MM.1S (cell line): ENCODE measurements around the gene FNDC8.
"Not testable (repeated sequence)": the region's sequence is repeated elsewhere in the genome, so short reads cannot be mapped to it uniquely, and the experiment has no call there.

ENCODE experiments used
- DNase-seq: peaks from one replicate; pipeline ENCODE4 v3.0.0-alpha.2; 2015
- H2AFZ ChIP-seq: fragments of 300-600 bp; sonication (generic); 2 replicates; pipeline ENCODE4 v1.6.0; 2016; ENCODE audit warnings: antibody characterized with exemption, low read length
- H3F3A ChIP-seq: fragments of 300-600 bp; sonication (generic); 2 replicates; pipeline ENCODE4 v1.6.1; 2016; ENCODE audit warnings: mild to moderate bottlenecking, antibody characterized with exemption, low read length, moderate library complexity, mixed read lengths; ENCODE audit not compliant: insufficient read depth
- H3K27ac ChIP-seq: fragments of 300-600 bp; sonication (generic); 2 replicates; pipeline ENCODE4 v1.5.1; 2016; ENCODE audit warnings: mild to moderate bottlenecking, low read length
- H3K27me3 ChIP-seq: fragments of 300-600 bp; sonication (generic); replicated peaks from 2 replicates; pipeline ENCODE4 v1.6.0; 2016; ENCODE audit warnings: low read length; ENCODE audit not compliant: insufficient read depth
- H3K36me3 ChIP-seq: fragments of 300-600 bp; sonication (generic); replicated peaks from 2 replicates; pipeline ENCODE4 v1.6.1; 2016; ENCODE audit warnings: mild to moderate bottlenecking, low read length, mixed read lengths; ENCODE audit not compliant: insufficient read depth
- H3K4me1 ChIP-seq: fragments of 300-600 bp; sonication (generic); 2 replicates; pipeline ENCODE4 v1.6.1; 2016; ENCODE audit warnings: low read length, mixed read lengths
- H3K4me2 ChIP-seq: fragments of 300-600 bp; sonication (generic); 2 replicates; pipeline ENCODE4 v1.6.0; 2016; ENCODE audit warnings: low read depth, low read length
- H3K4me3 ChIP-seq: fragments of 300-600 bp; sonication (generic); 2 replicates; pipeline ENCODE4 v1.5.1; 2016; ENCODE audit warnings: low read length, mixed read lengths
- H3K79me2 ChIP-seq: fragments of 300-600 bp; sonication (generic); 2 replicates; pipeline ENCODE4 v1.6.1; 2016; ENCODE audit warnings: mixed run types, low read length, mixed read lengths
- H3K9ac ChIP-seq: fragments of 300-600 bp; sonication (generic); 2 replicates; pipeline ENCODE4 v1.6.1; 2016; ENCODE audit warnings: low read length, mixed read lengths
- H3K9me2 ChIP-seq: fragments of 300-600 bp; sonication (generic); replicated peaks from 2 replicates; pipeline ENCODE4 v1.6.1; 2016; ENCODE audit warnings: mild to moderate bottlenecking, low read length, mixed read lengths; ENCODE audit not compliant: insufficient read depth
- H3K9me3 ChIP-seq: fragments of 300-600 bp; sonication (generic); replicated peaks from 2 replicates; pipeline ENCODE4 v1.6.1; 2016; ENCODE audit warnings: mild to moderate bottlenecking, low read length, mixed read lengths; ENCODE audit not compliant: insufficient read depth
- H4K20me1 ChIP-seq: fragments of 300-600 bp; sonication (generic); 2 replicates; pipeline ENCODE4 v1.6.1; 2016; ENCODE audit warnings: mild to moderate bottlenecking, low read length, moderate library complexity, mixed read lengths; ENCODE audit not compliant: insufficient read depth
- CTCF ChIP-seq: fragments of 300-600 bp; sonication (generic); IDR thresholded peaks from 2 replicates; pipeline ENCODE4 v1.5.1; 2016; ENCODE audit warnings: antibody characterized with exemption, low read length, mixed read lengths
- EZH2 ChIP-seq: fragments of 300-600 bp; sonication (generic); optimal IDR thresholded peaks from 2 replicates; pipeline ENCODE3; 2017; ENCODE audit warnings: low read depth, mild to moderate bottlenecking, antibody characterized with exemption, low read length, mixed read lengths
- EZH2phosphoT487 ChIP-seq: fragments of 300-600 bp; sonication (generic); IDR thresholded peaks from 2 replicates; pipeline ENCODE4 v1.6.1; 2018; ENCODE audit warnings: antibody characterized with exemption, low read length

The FNDC8 gene

GRCh38 chr17:35169835-35170363, 48.5 kb downstream of the FNDC8 start:
- no peak overlapping the region for H3K4me3 ChIP-seq
- TF ChIP-seq CTCF, result no peak
- no peak for TF ChIP-seq EZH2
- no peak for TF ChIP-seq EZH2phosphoT487
- H2AFZ ChIP-seq, result no peak overlapping the region
- H3K9ac ChIP-seq, result no peak overlapping the region
- H3K4me1 ChIP-seq, result no peaks in the 10 kb centered on the region
- no peak overlapping the region for H3K27ac ChIP-seq
- no peaks in the 10 kb centered on the region for H3K9me3 ChIP-seq
- no peaks in the 10 kb centered on the region for H3K27me3 ChIP-seq
- no peaks in the 10 kb centered on the region for H3F3A ChIP-seq
- no peaks in the 10 kb centered on the region for H4K20me1 ChIP-seq
- H3K9me2 ChIP-seq, result no peaks in the 10 kb centered on the region
- H3K36me3 ChIP-seq, result no peaks in the 10 kb centered on the region
- no peak for DNase-seq
- no peaks in the 10 kb centered on the region for H3K79me2 ChIP-seq
- H3K4me2 ChIP-seq, result no peak overlapping the region

- H3K4me3 ChIP-seq, result no peak overlapping the region
Observed at GRCh38 chr17:35170968-35171771, 49.8 kb downstream of the FNDC8 start.

GRCh38 chr17:35171834-35172233, 50.4 kb downstream of the FNDC8 start:
- H2AFZ ChIP-seq, result no peak overlapping the region
- no peaks in the 10 kb centered on the region for H3F3A ChIP-seq
- TF ChIP-seq CTCF, result no peak
- H3K36me3 ChIP-seq, result no peaks in the 10 kb centered on the region
- no peak for DNase-seq
- H3K27ac ChIP-seq, result no peak overlapping the region
- no peaks in the 10 kb centered on the region for H3K9me2 ChIP-seq
- H3K4me3 ChIP-seq, result no peak overlapping the region
- no peaks in the 10 kb centered on the region for H3K79me2 ChIP-seq
- no peaks in the 10 kb centered on the region for H3K4me1 ChIP-seq
- no peak overlapping the region for H3K4me2 ChIP-seq
- H4K20me1 ChIP-seq, result no peaks in the 10 kb centered on the region
- H3K9ac ChIP-seq, result no peak overlapping the region
- H3K9me3 ChIP-seq, result no peaks in the 10 kb centered on the region
- no peaks in the 10 kb centered on the region for H3K27me3 ChIP-seq

More at GRCh38 chr17:35170968-35171771, 49.8 kb downstream of the FNDC8 start:
- Histone ChIP-seq H3K27ac (no peak overlapping the region), H3K9me2 (no peaks in the 10 kb centered on the region), H3K27me3 (no peaks in the 10 kb centered on the region), H3K36me3 (no peaks in the 10 kb centered on the region), H3K79me2 (no peaks in the 10 kb centered on the region), H3K9me3 (no peaks in the 10 kb centered on the region), H3F3A (no peaks in the 10 kb centered on the region), H3K9ac (no peak overlapping the region), H4K20me1 (no peaks in the 10 kb centered on the region), H2AFZ (no peak overlapping the region), H3K4me2 (no peak overlapping the region), H3K4me1 (no peaks in the 10 kb centered on the region)
- peak; percentile 23; the same call in 1 of the 2 replicates for TF ChIP-seq CTCF
- no peak for TF ChIP-seq EZH2phosphoT487
- TF ChIP-seq EZH2, result no peak
- peak; percentile 27 for DNase-seq

- H3K27ac ChIP-seq, DNase-seq, H3F3A ChIP-seq, H3K79me2 ChIP-seq, H3K27me3 ChIP-seq, H4K20me1 ChIP-seq, H3K4me3 ChIP-seq, H2AFZ ChIP-seq, H3K4me2 ChIP-seq, H3K9ac ChIP-seq, H3K36me3 ChIP-seq, H3K9me2 ChIP-seq, H3K9me3 ChIP-seq, H3K4me1 ChIP-seq: not testable (repeated sequence)
Observed at GRCh38 chr17:35172321-35172720, 50.9 kb downstream of the FNDC8 start.
